Glomerular endothelial cell (primary cell): ENCODE measurements around the gene HOXA5. TPM values are rescaled to one million over a fixed set of nuclear protein-coding genes. Genes with fewer than 3 reads are reported as not detected.

Experiments used
- DNase-seq: peaks from one replicate; pipeline ENCODE4 v3.0.0-alpha.2; 2011; ENCODE audit warnings: low read depth, low spot score; ENCODE audit errors: extremely low read depth
- total RNA-seq: library from RNA; depleted of rRNA; stranded (reverse); fragments of >200 nt; gene quantifications from 2 replicates; pipeline ENCODE4 v1.2.3, GENCODE V29; 2015

Gene HOXA5
- total RNA-seq, 1 donor from 2014 or later: 34.5 TPM

DNA sequence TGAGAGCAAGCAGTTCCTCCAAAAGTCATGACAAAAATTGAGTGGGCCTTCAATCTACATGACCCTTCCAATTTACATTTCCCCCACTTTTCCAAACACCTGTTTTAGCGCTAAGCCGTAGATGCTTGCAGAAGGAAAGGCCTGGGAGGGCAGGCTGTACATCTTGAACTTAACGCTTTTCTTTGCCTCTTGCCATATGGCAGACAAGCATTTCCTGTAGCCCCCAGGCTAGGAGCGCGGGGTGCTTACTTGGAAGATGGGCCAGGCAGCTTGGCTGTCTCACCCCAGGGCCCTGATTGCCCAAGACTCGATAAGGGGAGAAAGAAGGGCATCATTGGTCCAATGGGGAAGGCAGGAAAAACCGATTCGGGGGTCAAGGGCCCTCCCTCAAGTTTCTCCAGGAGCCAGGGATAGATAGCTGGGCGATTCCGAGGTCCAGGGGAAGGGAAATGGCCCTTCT is 28.9 kb upstream of the HOXA5 start:
- DNase-seq: no peak

- no peak for DNase-seq
These were observed 28.3 kb upstream of the HOXA5 start for GRCh38 chr7:27171637-27172314.

DNA sequence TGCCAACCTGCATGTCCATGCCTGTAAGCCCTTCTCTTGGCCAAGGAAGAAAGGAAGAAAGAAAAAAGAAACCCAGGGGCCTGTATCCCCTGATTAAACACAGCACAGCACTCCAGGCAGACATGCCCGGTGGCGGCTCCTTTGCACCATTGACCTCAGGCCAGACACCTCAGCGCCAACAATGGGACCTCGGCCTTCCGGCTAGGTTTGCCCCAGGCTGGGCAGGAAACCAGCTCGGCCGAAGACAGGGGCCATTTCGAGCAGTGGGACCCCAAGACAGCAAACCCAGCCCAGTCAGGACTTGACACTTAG is 27.8 kb upstream of the HOXA5 start:
- DNase-seq: no peak

- DNase-seq: no peak
These were observed 27.2 kb upstream of the HOXA5 start for GRCh38 chr7:27170426-27171324.

DNA sequence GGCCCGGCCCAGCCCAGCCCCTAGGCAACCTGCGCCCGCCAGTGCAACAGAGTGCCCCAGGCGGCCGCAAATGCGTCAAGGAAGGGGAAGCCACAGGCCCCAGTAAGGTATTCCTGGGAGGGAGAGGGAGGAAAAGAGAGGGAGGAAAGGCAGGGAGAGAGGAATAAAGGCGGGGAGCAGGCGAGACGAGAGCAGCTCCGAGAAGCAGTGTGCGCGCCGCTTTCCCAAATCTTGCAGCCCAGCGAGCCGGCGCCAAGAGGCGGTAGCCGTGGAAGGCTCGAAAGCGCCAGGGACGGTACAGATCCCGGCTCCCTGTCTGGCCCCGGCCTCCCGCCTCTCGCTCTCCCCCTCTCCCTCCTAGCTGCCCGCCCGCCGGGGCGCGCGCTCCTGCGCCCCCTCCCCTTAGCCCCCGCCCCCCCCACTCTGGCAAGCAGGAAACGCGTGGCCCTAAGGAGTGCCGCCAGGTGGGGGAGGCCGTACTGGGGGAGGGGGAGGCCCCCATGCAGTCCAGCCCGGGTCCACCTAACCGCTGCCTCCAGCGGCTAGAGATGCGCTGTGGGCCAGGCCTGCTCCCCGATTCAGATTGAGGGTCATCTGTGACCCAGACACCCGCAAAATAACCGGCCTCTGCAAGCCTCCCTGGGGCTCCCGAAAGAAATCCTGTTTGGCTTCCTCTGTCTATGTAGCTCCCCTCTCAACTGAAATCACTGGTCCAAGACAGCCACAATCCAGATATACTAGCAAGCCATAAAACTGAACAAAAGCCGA is 26.4 kb upstream of the HOXA5 start:
- no peak for DNase-seq

- no peak for DNase-seq
These were observed 24.9 kb upstream of the HOXA5 start for GRCh38 chr7:27168265-27168947.

- no peak for DNase-seq
These were observed 24.4 kb upstream of the HOXA5 start for GRCh38 chr7:27167916-27168264.

GRCh38 chr7:27166531-27167505 is 23.3 kb upstream of the HOXA5 start:
- DNase-seq: no peak

GRCh38 chr7:27165996-27166530 is 22.6 kb upstream of the HOXA5 start:
- DNase-seq: no peak

DNA sequence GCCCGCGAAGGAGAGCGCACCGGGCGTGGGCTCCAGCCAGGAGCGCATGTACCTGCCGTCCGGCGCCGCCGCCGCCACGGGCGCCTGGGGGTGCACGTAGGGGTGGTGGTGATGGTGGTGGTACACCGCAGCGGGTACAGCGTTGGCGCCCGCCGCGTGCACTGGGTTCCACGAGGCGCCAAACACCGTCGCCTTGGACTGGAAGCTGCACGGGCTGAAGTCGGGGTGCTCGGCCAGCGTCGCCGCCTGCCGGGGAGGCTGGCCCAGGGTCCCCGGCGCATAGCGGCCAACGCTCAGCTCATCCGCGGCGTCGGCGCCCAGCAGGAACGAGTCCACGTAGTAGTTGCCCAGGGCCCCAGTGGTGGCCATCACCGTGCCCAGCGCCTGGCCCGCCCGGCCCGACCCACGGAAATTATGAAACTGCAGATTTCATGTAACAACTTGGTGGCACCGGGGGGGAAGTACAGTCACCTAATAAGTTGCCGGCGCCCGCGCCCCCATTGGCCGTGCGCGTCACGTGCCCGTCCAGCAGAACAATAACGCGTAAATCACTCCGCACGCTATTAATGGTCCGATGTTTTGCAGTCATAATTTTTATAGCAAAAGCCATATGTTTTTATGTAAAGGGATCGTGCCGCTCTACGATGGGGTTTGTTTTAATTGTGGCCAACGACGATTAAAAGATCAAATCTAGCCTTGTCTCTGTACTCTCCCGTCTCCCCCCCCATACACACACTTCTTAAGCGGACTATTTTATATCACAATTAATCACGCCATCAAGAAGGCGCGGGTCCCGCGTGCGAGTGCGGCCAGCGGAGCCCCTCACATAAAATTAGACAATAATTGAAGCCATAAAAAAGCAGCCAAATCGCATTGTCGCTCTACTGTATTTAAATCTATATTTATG is 21.9 kb upstream of the HOXA5 start, which contains the start of gene HOXA9:
HOXA9 (minus strand) TSS at position 449 of the 907 bp plus-strand sequence; CDS start at position 369, 80 bp downstream.
- DNase-seq: peak; percentile 75

DNA sequence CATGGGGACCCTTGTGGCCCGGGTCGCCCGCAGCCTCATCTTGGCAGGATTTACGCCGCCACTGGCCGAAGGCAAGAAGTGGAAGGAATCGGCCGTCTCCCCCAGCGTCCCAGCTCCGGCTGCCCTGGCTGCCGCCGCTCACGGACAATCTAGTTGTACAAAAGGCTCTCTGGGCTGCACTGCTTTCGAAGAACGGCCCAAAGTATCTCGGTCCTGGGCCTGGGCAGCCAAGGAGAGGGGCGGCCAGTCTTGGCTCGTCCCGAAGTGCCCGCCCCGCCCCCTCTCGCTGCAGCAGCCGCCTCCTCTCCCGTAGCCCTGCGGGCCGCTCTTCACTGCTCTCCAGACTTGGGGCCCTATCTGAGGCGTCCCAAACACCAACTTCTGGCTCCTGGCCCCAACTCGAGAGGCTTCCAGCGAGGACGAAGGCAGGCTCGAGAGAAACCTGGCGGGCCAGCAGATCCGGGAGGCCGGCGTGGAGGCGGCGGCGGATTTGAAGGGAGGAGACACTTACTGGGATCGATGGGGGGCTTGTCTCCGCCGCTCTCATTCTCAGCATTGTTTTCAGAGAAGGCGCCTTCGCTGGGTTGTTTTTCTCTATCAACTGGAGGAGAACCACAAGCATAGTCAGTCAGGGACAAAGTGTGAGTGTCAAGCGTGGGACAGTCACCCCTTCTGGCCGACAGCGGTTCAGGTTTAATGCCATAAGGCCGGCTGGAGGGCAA is 21.0 kb upstream of the HOXA5 start:
- DNase-seq: no peak

DNA sequence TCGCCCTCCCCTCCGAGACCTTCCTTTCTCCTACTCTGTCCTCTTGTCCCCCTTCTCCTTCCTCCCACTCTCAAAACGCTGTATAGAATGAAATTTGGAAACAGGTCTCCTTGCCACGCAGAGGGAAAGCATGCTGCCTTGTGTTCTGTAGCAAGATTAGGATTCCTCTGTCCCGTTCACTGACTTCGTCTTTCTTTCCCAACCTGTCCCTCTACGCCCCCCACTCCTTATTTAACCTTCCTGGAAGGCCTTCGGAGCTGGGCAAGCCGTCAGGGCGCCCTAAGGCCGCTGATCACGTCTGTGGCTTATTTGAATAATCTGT is 20.5 kb upstream of the HOXA5 start:
- DNase-seq: no peak

- DNase-seq: no peak
These were observed 20.0 kb upstream of the HOXA5 start for GRCh38 chr7:27163288-27164044.

GRCh38 chr7:27162561-27163287 is 19.2 kb upstream of the HOXA5 start:
- DNase-seq: no peak

DNA sequence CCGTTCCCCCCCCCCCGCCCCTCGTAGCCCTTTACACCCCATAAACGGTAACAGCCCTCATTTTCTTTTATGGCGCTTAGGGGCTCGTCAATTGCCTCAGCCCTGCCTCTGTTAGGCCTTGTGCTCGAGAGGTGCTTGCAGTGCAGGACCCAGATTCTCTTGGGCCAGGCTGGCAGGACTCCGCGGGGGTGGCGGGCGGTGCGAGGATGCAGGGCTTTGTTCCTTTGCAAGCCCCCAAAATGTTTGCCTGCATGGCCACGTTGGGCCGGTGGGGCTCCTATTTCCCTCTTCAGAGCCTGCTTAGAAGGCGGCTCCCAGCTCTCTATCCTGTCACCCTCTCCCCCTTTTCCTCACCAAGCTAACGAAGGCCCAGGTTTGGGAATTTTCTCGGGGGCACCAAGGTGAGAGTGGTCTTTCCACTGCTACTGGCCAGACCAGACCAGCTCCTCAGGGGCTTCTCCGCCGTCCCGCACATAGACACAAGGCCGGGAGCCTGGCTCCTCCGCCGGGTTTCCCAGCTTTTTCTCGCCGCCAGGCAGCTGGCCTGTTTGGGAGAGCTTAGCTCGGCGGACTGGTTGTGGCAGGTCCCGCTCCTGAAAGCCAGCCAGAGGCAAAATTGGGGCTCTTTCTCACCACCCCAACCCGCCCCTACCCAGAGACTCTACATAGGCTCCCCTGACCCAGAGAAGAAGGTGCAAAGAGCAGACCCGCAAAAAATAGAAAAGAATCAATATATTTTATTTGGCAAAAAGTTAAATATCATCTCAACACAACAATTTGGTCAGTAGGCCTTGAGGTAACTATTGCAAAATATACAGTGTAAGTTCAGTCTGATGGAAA is 18.5 kb upstream of the HOXA5 start:
- no peak for DNase-seq
